ENCODE data around the gene CYP27C1. TPM values are rescaled to one million over a fixed set of nuclear protein-coding genes. Genes with fewer than 3 reads are reported as not detected.
"Not testable (repeated sequence)": the region's sequence is repeated elsewhere in the genome, so short reads cannot be mapped to it uniquely, and the experiment has no call there.

The CYP27C1 gene
- total and polyA plus RNA-seq, 2 donors from 2014 or later, result 0.35 TPM; not detected in 1

GRCh38 chr2:127165539-127165935 lies 54.6 kb downstream of the CYP27C1 start:
- Histone ChIP-seq H3K27ac (ENCODE audit: low read depth in 2 of 2, low read length in 2 of 2) (no peak overlapping the region), H3K9ac (ENCODE audit: low read length in 3 of 3) (no peak overlapping the region), H3K9me3 (ENCODE audit: control insufficient read depth in 2 of 3, insufficient read depth in 1 of 3, low read length in 3 of 3) (no peaks in the 10 kb centered on the region), H3K4me1 (ENCODE audit: control insufficient read depth in 2 of 3, insufficient read depth in 2 of 3, low read depth in 1 of 3, low read length in 3 of 3) (peaks cover 6 to 12% (median 8%) of the 10 kb centered on the region in 3 donors), H3K36me3 (ENCODE audit: control insufficient read depth in 2 of 3, insufficient read depth in 3 of 3, low read length in 3 of 3) (no peaks in the 10 kb centered on the region), H3K27me3 (ENCODE audit: control insufficient read depth, insufficient read depth, low read length) (no peaks in the 10 kb centered on the region), H3K4me3 (ENCODE audit: low read length in 3 of 3) (no peak overlapping the region)
- intact Hi-C loops (cut with DNase I), result no loop called here
- FAIRE-seq (no peak), DNase-seq (peak in 1 of 5 donors; percentile 36)
- TF ChIP-seq CTCF (IDR thresholded peaks at IDR 0.05; ENCODE audit: borderline replicate concordance, extremely low read depth, insufficient read depth), result no peak

- DNase-seq (peak in 1 of 5 donors; percentile 32), FAIRE-seq (no peak)
- no peaks in the 10 kb centered on the region for H3K9me3 ChIP-seq (ENCODE audit: control insufficient read depth in 2 of 3, insufficient read depth in 1 of 3, low read length in 3 of 3)
- H3K27ac ChIP-seq (ENCODE audit: low read depth in 2 of 2, low read length in 2 of 2), result no peak overlapping the region
- intact Hi-C loops (cut with DNase I), result no loop called here
- no peak overlapping the region for H3K9ac ChIP-seq (ENCODE audit: low read length in 3 of 3)
- H3K27me3 ChIP-seq (ENCODE audit: control insufficient read depth, insufficient read depth, low read length), result no peaks in the 10 kb centered on the region
- no peaks in the 10 kb centered on the region for H3K36me3 ChIP-seq (ENCODE audit: control insufficient read depth in 2 of 3, insufficient read depth in 3 of 3, low read length in 3 of 3)
- no peak for TF ChIP-seq CTCF (IDR thresholded peaks at IDR 0.05; ENCODE audit: borderline replicate concordance, extremely low read depth, insufficient read depth)
- peaks cover 6 to 12% (median 9%) of the 10 kb centered on the region in 3 donors for H3K4me1 ChIP-seq (ENCODE audit: control insufficient read depth in 2 of 3, insufficient read depth in 2 of 3, low read depth in 1 of 3, low read length in 3 of 3)
- H3K4me3 ChIP-seq (ENCODE audit: low read length in 3 of 3), result no peak overlapping the region
These were observed 55.1 kb downstream of the CYP27C1 start for GRCh38 chr2:127164761-127165538.

GRCh38 chr2:127163921-127164320 lies 56.2 kb downstream of the CYP27C1 start:
- Histone ChIP-seq H3K27ac (ENCODE audit: low read depth in 2 of 2, low read length in 2 of 2) (no peak overlapping the region), H3K9ac (ENCODE audit: low read length in 3 of 3) (no peak overlapping the region), H3K4me3 (ENCODE audit: low read length in 3 of 3) (no peak overlapping the region), H3K36me3 (ENCODE audit: control insufficient read depth in 2 of 3, insufficient read depth in 3 of 3, low read length in 3 of 3) (no peaks in the 10 kb centered on the region), H3K4me1 (ENCODE audit: control insufficient read depth in 2 of 3, insufficient read depth in 2 of 3, low read depth in 1 of 3, low read length in 3 of 3) (peaks cover 6 to 12% (median 9%) of the 10 kb centered on the region in 3 donors), H3K9me3 (ENCODE audit: control insufficient read depth in 2 of 3, insufficient read depth in 1 of 3, low read length in 3 of 3) (no peaks in the 10 kb centered on the region), H3K27me3 (ENCODE audit: control insufficient read depth, insufficient read depth, low read length) (no peaks in the 10 kb centered on the region)
- DNase-seq, result peak in 2 of 5 donors; percentile 23 to 63
- intact Hi-C loops (cut with DNase I), result no loop called here
- FAIRE-seq, result no peak
- no peak for TF ChIP-seq CTCF (IDR thresholded peaks at IDR 0.05; ENCODE audit: borderline replicate concordance, extremely low read depth, insufficient read depth)

- H3K4me3 ChIP-seq (ENCODE audit: low read length in 3 of 3); H3K27me3 ChIP-seq (ENCODE audit: control insufficient read depth, insufficient read depth, low read length); DNase-seq; H3K9ac ChIP-seq (ENCODE audit: low read length in 3 of 3); H3K9me3 ChIP-seq (ENCODE audit: control insufficient read depth in 2 of 3, insufficient read depth in 1 of 3, low read length in 3 of 3); H3K36me3 ChIP-seq (ENCODE audit: control insufficient read depth in 2 of 3, insufficient read depth in 3 of 3, low read length in 3 of 3); H3K27ac ChIP-seq (ENCODE audit: low read depth in 2 of 2, low read length in 2 of 2); FAIRE-seq; intact Hi-C loops (cut with DNase I): not testable (repeated sequence)
- peaks cover 6 to 12% (median 9%) of the 10 kb centered on the region in 3 donors for H3K4me1 ChIP-seq (ENCODE audit: control insufficient read depth in 2 of 3, insufficient read depth in 2 of 3, low read depth in 1 of 3, low read length in 3 of 3)
These were observed 57.1 kb downstream of the CYP27C1 start for GRCh38 chr2:127163090-127163406.

Data from kidney (tissue), 14 donors.